DND-41 (cell line): ENCODE measurements around the gene CCNC.

ENCODE experiments used
- EZH2 ChIP-seq: IDR thresholded peaks from 3 replicates; pipeline ENCODE4 v1.6.1; 2012; ENCODE audit warnings: borderline replicate concordance, low read depth, mild to moderate bottlenecking, moderate library complexity, low read length, inconsistent platforms; ENCODE audit not compliant: severe bottlenecking
- TF ChIP-seq, protein P1 (sequence below): IDR thresholded peaks from 2 replicates; pipeline ENCODE4 v1.5.1; 2012; ENCODE audit warnings: borderline replicate concordance, low read length, moderate library complexity, mild to moderate bottlenecking; ENCODE audit not compliant: poor library complexity, severe bottlenecking; ENCODE audit errors: extremely low read depth

DNA sequence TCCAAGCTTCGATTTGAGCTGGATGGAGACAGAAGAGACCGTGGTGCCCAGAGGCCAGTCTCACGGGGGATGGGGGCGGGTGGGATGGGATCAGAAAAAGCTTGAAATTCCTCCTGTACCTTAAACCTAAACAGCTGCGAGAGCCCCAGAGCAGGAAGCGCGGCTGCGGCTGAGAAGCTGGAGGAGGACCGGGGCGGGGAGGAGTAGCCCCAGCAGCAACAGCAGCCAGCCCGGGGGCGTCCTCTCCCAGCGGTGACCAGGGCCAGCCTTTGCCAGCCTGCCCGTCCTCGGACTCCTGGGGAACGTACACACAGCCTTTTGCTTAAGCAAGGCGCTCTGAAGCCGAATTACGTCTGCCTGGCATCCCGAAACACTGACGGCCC, 20.8 kb upstream of the CCNC start:
- TF ChIP-seq, protein P1, sequence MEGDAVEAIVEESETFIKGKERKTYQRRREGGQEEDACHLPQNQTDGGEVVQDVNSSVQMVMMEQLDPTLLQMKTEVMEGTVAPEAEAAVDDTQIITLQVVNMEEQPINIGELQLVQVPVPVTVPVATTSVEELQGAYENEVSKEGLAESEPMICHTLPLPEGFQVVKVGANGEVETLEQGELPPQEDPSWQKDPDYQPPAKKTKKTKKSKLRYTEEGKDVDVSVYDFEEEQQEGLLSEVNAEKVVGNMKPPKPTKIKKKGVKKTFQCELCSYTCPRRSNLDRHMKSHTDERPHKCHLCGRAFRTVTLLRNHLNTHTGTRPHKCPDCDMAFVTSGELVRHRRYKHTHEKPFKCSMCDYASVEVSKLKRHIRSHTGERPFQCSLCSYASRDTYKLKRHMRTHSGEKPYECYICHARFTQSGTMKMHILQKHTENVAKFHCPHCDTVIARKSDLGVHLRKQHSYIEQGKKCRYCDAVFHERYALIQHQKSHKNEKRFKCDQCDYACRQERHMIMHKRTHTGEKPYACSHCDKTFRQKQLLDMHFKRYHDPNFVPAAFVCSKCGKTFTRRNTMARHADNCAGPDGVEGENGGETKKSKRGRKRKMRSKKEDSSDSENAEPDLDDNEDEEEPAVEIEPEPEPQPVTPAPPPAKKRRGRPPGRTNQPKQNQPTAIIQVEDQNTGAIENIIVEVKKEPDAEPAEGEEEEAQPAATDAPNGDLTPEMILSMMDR: no peak
- TF ChIP-seq EZH2: no peak
